Measurements from ENCODE around the gene COL25A1. TPM values are rescaled to one million over a fixed set of nuclear protein-coding genes. Genes with fewer than 3 reads are reported as not detected.

The COL25A1 gene
- total RNA-seq, 1 experiment from 2014 or later = 4.2 TPM

DNA sequence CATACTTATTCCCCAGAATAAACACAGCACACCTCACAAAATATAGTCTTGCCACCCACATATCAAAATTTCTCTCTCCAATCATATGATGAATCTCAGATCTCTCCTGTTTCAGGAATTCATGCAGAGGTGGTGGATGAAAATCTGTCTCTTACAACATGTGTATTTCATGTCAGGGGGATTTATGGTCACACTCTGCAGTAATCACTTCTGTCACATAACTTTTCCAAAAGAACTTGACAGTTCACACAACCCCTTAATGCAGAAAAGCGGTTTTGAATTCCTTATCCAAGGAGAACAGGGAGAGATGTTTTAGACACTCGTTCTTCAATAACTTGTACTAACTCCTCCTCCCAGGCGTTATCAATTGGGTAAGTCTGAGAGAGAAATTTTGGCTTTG lies 359.1 kb downstream of the COL25A1 start:
- no peaks in the 10 kb centered on the region for H3K9me3 Mint-ChIP-seq
- H2AFZ ChIP-seq (ENCODE audit: low read length) = no peak overlapping the region
- peaks cover 6% of the 10 kb centered on the region in 2 experiments for H3K4me1 Mint-ChIP-seq
- TF ChIP-seq, protein P1, sequence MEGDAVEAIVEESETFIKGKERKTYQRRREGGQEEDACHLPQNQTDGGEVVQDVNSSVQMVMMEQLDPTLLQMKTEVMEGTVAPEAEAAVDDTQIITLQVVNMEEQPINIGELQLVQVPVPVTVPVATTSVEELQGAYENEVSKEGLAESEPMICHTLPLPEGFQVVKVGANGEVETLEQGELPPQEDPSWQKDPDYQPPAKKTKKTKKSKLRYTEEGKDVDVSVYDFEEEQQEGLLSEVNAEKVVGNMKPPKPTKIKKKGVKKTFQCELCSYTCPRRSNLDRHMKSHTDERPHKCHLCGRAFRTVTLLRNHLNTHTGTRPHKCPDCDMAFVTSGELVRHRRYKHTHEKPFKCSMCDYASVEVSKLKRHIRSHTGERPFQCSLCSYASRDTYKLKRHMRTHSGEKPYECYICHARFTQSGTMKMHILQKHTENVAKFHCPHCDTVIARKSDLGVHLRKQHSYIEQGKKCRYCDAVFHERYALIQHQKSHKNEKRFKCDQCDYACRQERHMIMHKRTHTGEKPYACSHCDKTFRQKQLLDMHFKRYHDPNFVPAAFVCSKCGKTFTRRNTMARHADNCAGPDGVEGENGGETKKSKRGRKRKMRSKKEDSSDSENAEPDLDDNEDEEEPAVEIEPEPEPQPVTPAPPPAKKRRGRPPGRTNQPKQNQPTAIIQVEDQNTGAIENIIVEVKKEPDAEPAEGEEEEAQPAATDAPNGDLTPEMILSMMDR (conservative IDR thresholded peaks at IDR 0.05) = no peak
- H2BK20ac ChIP-seq (ENCODE audit: low read depth, low read length, poor library complexity, severe bottlenecking) = no peak overlapping the region
- H3K4ac ChIP-seq (ENCODE audit: low read depth, low read length) = no peak overlapping the region
- H3K27me3 ChIP-seq (ENCODE audit: insufficient read depth, low read length) = no peaks in the 10 kb centered on the region
- no peak overlapping the region for H3T11ph ChIP-seq (ENCODE audit: low read length)
- H4K8ac ChIP-seq (replicated peaks; ENCODE audit: insufficient read length, low read depth, low read length) = no peak overlapping the region
- H3K4me2 ChIP-seq (ENCODE audit: insufficient read depth, insufficient read length, low read length) = no peak overlapping the region
- no peak overlapping the region for H2AK5ac ChIP-seq (ENCODE audit: insufficient read length, low read length)
- H2BK12ac ChIP-seq (ENCODE audit: insufficient read length, low read depth, low read length) = no peak overlapping the region
- H3K56ac ChIP-seq (ENCODE audit: insufficient read length, low read depth, low read length) = no peak overlapping the region
- H2BK5ac ChIP-seq (ENCODE audit: insufficient read length, low read length) = no peak overlapping the region
- H3K9me3 ChIP-seq (ENCODE audit: control insufficient read depth, low read depth, low read length) = no peaks in the 10 kb centered on the region
- no peaks in the 10 kb centered on the region for H3K79me2 ChIP-seq (ENCODE audit: insufficient read depth, low read length)
- no peak overlapping the region for H3K9ac ChIP-seq (ENCODE audit: extremely low read depth, insufficient read length, low read length)
- no peak overlapping the region for H4K91ac ChIP-seq (ENCODE audit: insufficient read length, low read depth, low read length)
- no peaks in the 10 kb centered on the region; the same call in 1 of the 2 replicates for H3K4me1 ChIP-seq (ENCODE audit: insufficient read depth, low read length)
- no peak for DNase-seq
- H2BK120ac ChIP-seq (ENCODE audit: low read depth, low read length, poor library complexity, severe bottlenecking) = no peak overlapping the region
- no peak overlapping the region for H3K4me3 Mint-ChIP-seq
- H3K79me1 ChIP-seq (ENCODE audit: insufficient read depth, low read depth, low read length, poor library complexity, severe bottlenecking) = no peaks in the 10 kb centered on the region
- no peaks in the 10 kb centered on the region for H3K36me3 Mint-ChIP-seq (ENCODE audit: insufficient read depth in 1 of 3, low read depth in 3 of 3)
- H4K20me1 ChIP-seq (ENCODE audit: control insufficient read depth, insufficient read depth, insufficient read length) = no peaks in the 10 kb centered on the region
- H3K27ac ChIP-seq (ENCODE audit: insufficient read length, low read depth, low read length) = no peak overlapping the region
- H3K27ac Mint-ChIP-seq = no peak overlapping the region
- H3K27me3 Mint-ChIP-seq (ENCODE audit: low read depth) = no peaks in the 10 kb centered on the region
- H3K23ac ChIP-seq (ENCODE audit: insufficient read length, low read depth, low read length) = no peak overlapping the region
- no peak overlapping the region for H4K5ac ChIP-seq (ENCODE audit: insufficient read length, low read depth, low read length)
- H3K18ac ChIP-seq (ENCODE audit: insufficient read length, low read depth, low read length) = no peak overlapping the region
- H3K23me2 ChIP-seq (ENCODE audit: insufficient read length, low read depth, low read length, poor library complexity, severe bottlenecking) = no peaks in the 10 kb centered on the region
- no CpG with 5 or more reads among the region's 3 CpGs for WGBS (ENCODE audit: extremely low coverage, insufficient read length, low lambda C conversion rate)
- H2BK15ac ChIP-seq (ENCODE audit: low read depth, low read length) = no peak overlapping the region
- no peak overlapping the region for H3K14ac ChIP-seq (ENCODE audit: insufficient read depth, low read length)
